ENCODE results near the gene WNT9A. TPM values are rescaled to one million over a fixed set of nuclear protein-coding genes. Genes with fewer than 3 reads are reported as not detected.

Gene WNT9A
- polyA plus RNA-seq, 1 experiment: 1.5 TPM

GRCh38 chr1:227959325-227959860, 11.7 kb upstream of the WNT9A start:
- TF ChIP-seq CTCF (IDR thresholded peaks at IDR 0.05; ENCODE audit: insufficient read depth, low read depth, low read length): no peak
- Histone ChIP-seq H3K4me3 (ENCODE audit: low read depth, low read length) (no peak overlapping the region), H3K36me3 (ENCODE audit: control insufficient read depth, insufficient read depth, low read length) (no peaks in the 10 kb centered on the region), H3K27me3 (ENCODE audit: control insufficient read depth, insufficient read depth, low read length) (no peaks in the 10 kb centered on the region; the same call in 1 of the 2 replicates)
- CTCF ChIA-PET: no interaction called here
- DNase-seq (ENCODE audit: low read depth): no peak
- POLR2A ChIA-PET: no interaction called here

GRCh38 chr1:227958617-227959324, 11.0 kb upstream of the WNT9A start:
- DNase-seq (ENCODE audit: low read depth): no peak
- Histone ChIP-seq H3K36me3 (ENCODE audit: control insufficient read depth, insufficient read depth, low read length) (no peaks in the 10 kb centered on the region), H3K4me3 (ENCODE audit: low read depth, low read length) (no peak overlapping the region), H3K27me3 (ENCODE audit: control insufficient read depth, insufficient read depth, low read length) (no peaks in the 10 kb centered on the region; the same call in 1 of the 2 replicates)
- TF ChIP-seq CTCF (IDR thresholded peaks at IDR 0.05; ENCODE audit: insufficient read depth, low read depth, low read length): no peak
- ChIA-PET POLR2A (no interaction called here), CTCF (interaction anchor here (0.9 to 1.0 kb wide), 2 partner anchors 11 to 197 kb away, joined by 3 read pairs; partner anchors contain the start of gene WNT9A)

GRCh38 chr1:227955808-227956207, 8.1 kb upstream of the WNT9A start:
- CTCF ChIA-PET: interaction anchor here (1.1 to 2.9 kb wide), 3 partner anchors 162 to 474 kb away, joined by 3 to 17 read pairs (median 4); no protein-coding TSS in a partner anchor
- DNase-seq (ENCODE audit: low read depth): no peak
- POLR2A ChIA-PET: no interaction called here
- no peaks in the 10 kb centered on the region for H3K27me3 ChIP-seq (ENCODE audit: control insufficient read depth, insufficient read depth, low read length)
- H3K36me3 ChIP-seq (ENCODE audit: control insufficient read depth, insufficient read depth, low read length): no peaks in the 10 kb centered on the region
- no peak for TF ChIP-seq CTCF (IDR thresholded peaks at IDR 0.05; ENCODE audit: insufficient read depth, low read depth, low read length)
- H3K4me3 ChIP-seq (ENCODE audit: low read depth, low read length): no peak overlapping the region

GRCh38 chr1:227954163-227954850, 6.6 kb upstream of the WNT9A start:
- DNase-seq (ENCODE audit: low read depth): no peak
- no peak for TF ChIP-seq CTCF (IDR thresholded peaks at IDR 0.05; ENCODE audit: insufficient read depth, low read depth, low read length)
- ChIA-PET CTCF (interaction anchor here (0.5 to 2.9 kb wide), 16 partner anchors 8 to 482 kb away, joined by 3 to 30 read pairs (median 4); no protein-coding TSS in a partner anchor), POLR2A (no interaction called here)
- no peaks in the 10 kb centered on the region for H3K27me3 ChIP-seq (ENCODE audit: control insufficient read depth, insufficient read depth, low read length)
- H3K36me3 ChIP-seq (ENCODE audit: control insufficient read depth, insufficient read depth, low read length): no peaks in the 10 kb centered on the region
- no peak overlapping the region for H3K4me3 ChIP-seq (ENCODE audit: low read depth, low read length)

- DNase-seq (ENCODE audit: low read depth): no peak
- Histone ChIP-seq H3K27me3 (ENCODE audit: control insufficient read depth, insufficient read depth, low read length) (no peaks in the 10 kb centered on the region), H3K36me3 (ENCODE audit: control insufficient read depth, insufficient read depth, low read length) (no peaks in the 10 kb centered on the region), H3K4me3 (ENCODE audit: low read depth, low read length) (no peak overlapping the region)
- CTCF ChIA-PET: interaction anchor here (0.9 to 2.9 kb wide), 8 partner anchors 26 to 472 kb away, joined by 3 to 30 read pairs (median 4); no protein-coding TSS in a partner anchor
- POLR2A ChIA-PET: no interaction called here
- no peak for TF ChIP-seq CTCF (IDR thresholded peaks at IDR 0.05; ENCODE audit: insufficient read depth, low read depth, low read length)
Observed at GRCh38 chr1:227953022-227953412, 5.3 kb upstream of the WNT9A start.
